HL-60/S4 treated with retinoic acid at 250 ng/mL for 4 days and 3 days (cell line): ENCODE data around the gene PNPLA3.

Experiments used
- in situ Hi-C: fragments of 300-500 bp; cut with MboI; formaldehyde crosslinking; loops from 2 replicates; pipeline ENCODE4 v1.7.0; 2022; ENCODE audit warnings: low sequenced_read_pairs

Gene PNPLA3

GRCh38 chr22:43923191-43923590 is 414 bp upstream of the PNPLA3 start:
- in situ Hi-C loops, result no loop called here

- in situ Hi-C loops, result no loop called here
Measured at GRCh38 chr22:43924877-43925276, 1.3 kb downstream of the PNPLA3 start.

GRCh38 chr22:43925433-43926348 is 2.1 kb downstream of the PNPLA3 start:
- in situ Hi-C loops, result no loop called here

- in situ Hi-C loops, result no loop called here
Measured at GRCh38 chr22:43926349-43926710, 2.7 kb downstream of the PNPLA3 start.

- in situ Hi-C loops, result no loop called here
Measured at GRCh38 chr22:43928468-43928867, 4.9 kb downstream of the PNPLA3 start.

GRCh38 chr22:43928908-43929307 is 5.3 kb downstream of the PNPLA3 start:
- in situ Hi-C loops, result no loop called here

- in situ Hi-C loops, result no loop called here
Measured at GRCh38 chr22:43931771-43932170, 8.2 kb downstream of the PNPLA3 start.

GRCh38 chr22:43941449-43941848 is 17.8 kb downstream of the PNPLA3 start:
- in situ Hi-C loops, result no loop called here

- in situ Hi-C loops, result no loop called here
Measured at GRCh38 chr22:43944670-43945430, 21.2 kb downstream of the PNPLA3 start.

- in situ Hi-C loops, result no loop called here
Measured at GRCh38 chr22:43945632-43946383, 22.2 kb downstream of the PNPLA3 start.

- in situ Hi-C loops, result no loop called here
Measured at GRCh38 chr22:43946384-43946667, 22.7 kb downstream of the PNPLA3 start.

- in situ Hi-C loops, result no loop called here
Measured at GRCh38 chr22:43948836-43949406, 25.3 kb downstream of the PNPLA3 start.

GRCh38 chr22:43951391-43951790 is 27.8 kb downstream of the PNPLA3 start:
- in situ Hi-C loops, result no loop called here

- in situ Hi-C loops, result no loop called here
Measured at GRCh38 chr22:43951966-43952365, 28.4 kb downstream of the PNPLA3 start.

- in situ Hi-C loops, result no loop called here
Measured at GRCh38 chr22:43953988-43954785, 30.6 kb downstream of the PNPLA3 start.

- in situ Hi-C loops, result no loop called here
Measured at GRCh38 chr22:43955040-43955882, 31.7 kb downstream of the PNPLA3 start, which contains the start of gene SAMM50. Gene SAMM50 (plus strand): TSS chr22:43955442. CDS start chr22:43955578, 136 bp downstream.

GRCh38 chr22:43955883-43956782 is 32.5 kb downstream of the PNPLA3 start:
- in situ Hi-C loops, result no loop called here

- in situ Hi-C loops, result no loop called here
Measured at GRCh38 chr22:43956805-43957463, 33.3 kb downstream of the PNPLA3 start.
